Measurements from ENCODE around the gene IL1A.

The IL1A gene

DNA sequence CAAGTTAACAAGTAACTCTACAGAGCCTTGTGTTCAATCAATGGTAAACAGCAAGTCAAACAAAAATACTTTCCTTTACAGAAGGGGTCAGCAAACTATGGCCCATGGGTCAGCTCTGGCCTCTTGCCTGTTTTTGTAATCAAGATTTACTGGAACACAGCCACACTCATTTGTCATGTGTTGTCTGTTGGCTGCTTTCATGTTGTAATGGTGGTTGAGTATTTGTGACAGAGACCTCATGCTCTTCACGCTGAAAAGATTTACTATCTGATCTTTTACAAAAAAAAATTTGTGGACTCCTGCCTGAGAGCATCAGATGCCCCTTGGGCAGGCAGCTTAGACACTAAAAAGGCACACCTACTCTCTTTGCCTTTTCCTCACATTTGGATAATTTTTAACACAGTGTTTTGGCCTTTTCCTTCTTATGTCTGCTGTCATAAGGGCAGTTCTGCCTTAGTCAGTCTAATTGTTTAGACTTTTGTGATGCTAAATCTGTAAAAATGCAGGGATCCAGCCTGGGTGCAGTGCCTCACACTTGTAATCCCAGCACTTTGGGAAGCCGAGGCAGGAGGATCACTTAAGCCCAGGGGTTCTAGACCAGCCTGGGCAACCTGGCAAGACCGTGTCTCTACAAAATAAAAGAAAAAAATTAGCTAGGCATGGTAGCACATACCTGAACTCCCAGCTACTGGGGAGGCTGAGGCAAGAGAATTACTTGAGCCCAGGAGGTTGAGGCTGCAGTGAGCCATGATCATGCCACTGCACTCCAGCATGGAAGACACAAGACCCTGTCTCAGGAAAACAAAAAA is 34.0 kb upstream of the IL1A start:
- in situ Hi-C loops (cut with MboI; ENCODE audit: low sequenced_read_pairs) = no loop called here

DNA sequence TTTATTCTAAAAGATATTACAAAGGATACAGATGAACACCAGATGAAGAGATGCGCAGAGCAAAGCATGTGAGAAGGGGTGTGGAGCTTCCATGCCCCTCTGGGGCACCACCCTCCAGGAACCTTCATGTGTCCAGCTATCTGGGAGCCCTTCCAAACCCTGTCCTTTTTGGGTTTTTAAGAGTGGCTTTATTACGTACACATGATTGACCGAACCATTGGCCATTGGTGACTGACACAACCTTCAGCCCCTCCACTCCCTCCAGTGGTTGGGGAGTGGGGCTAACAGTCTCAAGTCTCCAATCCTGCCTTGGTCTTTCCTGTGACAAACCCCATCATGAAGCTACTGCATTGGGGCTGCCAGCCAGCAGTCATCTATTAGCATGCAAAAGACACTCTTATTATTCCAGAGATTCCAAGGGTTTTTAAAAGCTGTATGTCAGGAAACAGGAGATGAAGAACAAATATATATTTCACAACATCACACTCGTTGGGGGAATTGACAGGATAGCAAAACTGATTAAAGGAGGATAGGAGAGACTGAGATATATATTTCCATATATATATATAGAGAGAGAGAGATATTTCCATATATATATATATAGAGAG is 32.9 kb upstream of the IL1A start:
- in situ Hi-C loops (cut with MboI; ENCODE audit: low sequenced_read_pairs) = no loop called here

DNA sequence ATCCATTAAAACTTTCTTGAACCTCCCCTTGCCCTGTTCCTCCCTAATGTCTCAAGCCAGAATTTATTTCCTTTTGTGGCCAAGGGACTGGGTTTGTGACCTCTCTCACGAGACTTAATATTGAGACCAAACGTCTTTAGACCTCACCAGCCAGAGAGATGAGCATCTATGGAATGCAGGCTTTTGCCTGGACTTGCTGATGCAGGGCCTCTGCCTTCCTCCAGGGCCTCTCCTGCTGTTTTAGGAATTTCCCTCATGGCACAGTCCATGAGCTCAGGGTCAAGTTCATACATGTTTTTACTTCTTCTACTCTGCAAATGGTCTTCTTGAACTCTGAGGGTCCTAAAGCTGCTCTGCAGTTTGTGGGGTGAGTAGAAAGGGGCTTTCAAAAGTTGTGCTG is 30.0 kb upstream of the IL1A start:
- in situ Hi-C loops (cut with MboI; ENCODE audit: low sequenced_read_pairs) = no loop called here

DNA sequence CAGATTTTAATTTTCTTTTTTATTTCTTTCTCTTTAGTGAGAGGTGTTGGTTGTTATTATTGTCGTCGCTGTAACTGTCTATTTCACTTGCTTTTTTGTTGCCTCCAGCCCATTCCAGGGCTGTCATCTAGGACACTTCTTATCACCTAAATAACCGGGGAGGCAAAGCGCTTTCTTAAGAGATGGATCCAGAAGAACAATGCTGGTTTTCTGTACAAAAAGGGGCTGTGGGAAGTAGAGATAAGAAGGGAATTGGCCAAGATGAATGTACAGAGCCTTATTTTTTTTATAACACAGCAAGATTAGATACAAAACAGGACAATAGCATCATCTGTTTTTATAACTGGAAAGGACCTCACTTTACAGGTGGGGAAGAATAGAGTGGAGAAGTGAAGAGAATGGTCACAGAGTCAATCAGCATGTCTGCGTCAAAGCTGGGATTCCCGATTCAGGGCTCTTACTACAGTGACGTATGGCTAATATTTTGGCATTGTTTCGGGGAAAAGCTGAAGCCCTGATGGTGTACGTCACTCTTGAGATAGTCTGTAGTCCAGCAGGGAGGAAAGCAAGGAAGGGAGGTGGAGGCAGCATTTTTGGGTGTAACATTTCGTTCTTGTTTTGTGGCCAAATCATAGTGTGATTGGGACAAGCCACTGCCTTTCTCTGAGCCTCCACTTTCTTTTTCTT is 29.1 kb upstream of the IL1A start:
- in situ Hi-C loops (cut with MboI; ENCODE audit: low sequenced_read_pairs) = no loop called here

DNA sequence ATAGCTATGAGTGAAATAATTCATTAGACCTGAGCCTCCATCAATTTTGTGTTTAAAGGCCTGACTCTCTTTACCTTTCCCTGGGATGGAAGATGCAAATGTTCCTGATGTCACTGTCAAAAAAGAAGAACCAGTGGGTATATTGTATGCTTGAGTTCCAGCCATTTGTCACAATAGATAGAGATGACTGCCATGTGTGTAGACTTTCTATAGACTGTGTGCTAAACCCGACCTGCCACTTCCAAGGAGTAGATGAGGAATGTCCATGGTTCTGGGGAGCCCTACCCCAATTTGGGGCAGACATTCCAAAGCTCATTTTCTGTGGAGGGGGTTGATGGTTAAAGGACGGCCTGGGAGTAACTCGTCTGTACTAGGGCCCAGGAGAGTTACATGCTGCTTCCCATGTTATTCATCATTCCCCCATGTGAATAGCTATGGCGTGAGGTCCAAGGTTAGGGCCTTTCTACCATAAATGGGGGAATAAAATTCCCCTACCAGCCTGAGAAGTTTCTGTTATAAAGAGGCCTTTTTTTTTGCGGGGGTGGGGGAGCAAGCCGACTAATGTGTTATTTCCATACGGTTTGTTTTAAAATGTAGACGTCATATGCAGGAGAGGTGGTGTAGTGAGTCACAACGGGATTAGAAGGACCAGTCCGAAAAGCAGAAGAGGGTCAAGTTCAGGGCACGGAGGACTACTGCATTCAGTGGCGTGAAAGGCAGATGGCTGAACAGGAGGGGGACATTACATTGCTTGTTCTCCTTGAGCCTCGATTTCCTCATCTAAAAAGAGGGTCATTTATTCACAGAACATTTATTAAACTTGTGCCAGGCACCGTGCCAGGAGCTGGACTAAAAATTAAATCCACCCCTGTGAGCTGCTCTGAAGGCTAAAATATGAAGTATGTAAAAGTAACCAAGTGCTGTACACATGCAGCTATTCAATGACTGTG is 28.3 kb upstream of the IL1A start:
- in situ Hi-C loops (cut with MboI; ENCODE audit: low sequenced_read_pairs) = no loop called here

DNA sequence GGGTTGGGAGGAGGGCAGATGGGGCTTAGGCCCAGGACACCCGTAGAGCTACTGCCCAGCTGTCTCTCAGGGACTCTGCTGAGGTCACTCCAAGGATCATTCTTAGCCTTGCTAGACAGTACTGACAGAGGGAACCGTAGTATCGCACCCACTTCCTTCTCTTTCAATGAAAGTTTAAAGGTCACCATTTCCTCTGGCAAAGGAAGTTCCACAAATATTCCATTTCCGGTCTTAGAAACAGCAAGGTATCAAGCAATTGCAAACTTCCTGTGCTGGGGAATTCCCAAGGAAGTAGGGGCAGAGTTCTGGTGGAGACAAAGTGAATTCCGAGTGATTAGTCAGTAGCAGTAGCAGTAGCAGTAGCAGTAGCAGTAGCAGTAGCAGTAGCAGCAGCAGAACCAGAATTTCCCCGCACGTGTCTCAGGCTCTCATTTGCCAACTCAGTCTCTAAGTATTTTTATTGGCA is 27.6 kb upstream of the IL1A start:
- in situ Hi-C loops (cut with MboI; ENCODE audit: low sequenced_read_pairs) = no loop called here

DNA sequence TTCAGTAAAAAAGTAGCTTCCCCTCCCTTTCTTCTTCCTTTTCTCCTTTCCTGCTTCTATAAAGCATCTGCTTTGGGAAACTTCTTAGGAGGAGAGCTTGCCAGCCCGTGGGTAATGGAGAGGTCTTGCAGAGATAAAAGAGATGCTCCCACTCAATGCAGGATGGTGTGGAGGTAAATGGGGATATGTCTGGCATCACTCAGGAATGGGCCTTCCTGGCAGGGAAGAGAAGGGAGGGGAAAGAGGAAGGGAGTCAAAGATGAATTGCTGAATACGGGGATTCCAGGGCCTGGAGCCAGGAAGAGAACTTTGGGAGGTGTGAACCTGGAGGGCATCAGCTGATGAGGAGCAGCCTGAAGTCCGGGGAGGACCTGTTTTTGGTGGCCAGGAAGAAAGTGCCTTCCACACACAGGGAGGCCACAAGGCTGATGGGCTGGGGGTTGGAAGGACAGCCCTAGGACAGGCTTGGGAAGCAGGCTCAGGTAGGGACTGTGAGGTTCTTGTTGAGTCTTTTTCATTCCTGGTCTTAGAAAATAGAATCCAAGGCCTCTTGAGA is 27.1 kb upstream of the IL1A start:
- in situ Hi-C loops (cut with MboI; ENCODE audit: low sequenced_read_pairs) = no loop called here

DNA sequence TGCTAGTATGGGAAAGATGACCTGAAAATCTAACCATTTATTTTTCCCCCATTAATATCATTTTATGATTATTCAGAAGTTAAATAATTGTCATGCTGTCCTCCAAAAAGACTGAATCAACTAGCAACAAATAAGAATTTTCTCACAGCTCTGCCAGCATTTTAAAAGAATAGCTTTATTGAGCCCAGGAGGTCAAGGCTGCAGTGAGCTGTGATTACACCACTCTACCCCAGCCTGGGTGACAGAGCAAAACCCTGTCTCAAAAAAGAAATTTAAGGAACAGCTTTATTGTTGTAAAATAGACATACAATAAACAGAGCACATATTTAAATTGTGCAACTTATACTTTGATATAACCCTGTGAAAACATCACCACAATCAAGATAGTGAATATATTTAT is 24.8 kb upstream of the IL1A start:
- in situ Hi-C loops (cut with MboI; ENCODE audit: low sequenced_read_pairs) = no loop called here

DNA sequence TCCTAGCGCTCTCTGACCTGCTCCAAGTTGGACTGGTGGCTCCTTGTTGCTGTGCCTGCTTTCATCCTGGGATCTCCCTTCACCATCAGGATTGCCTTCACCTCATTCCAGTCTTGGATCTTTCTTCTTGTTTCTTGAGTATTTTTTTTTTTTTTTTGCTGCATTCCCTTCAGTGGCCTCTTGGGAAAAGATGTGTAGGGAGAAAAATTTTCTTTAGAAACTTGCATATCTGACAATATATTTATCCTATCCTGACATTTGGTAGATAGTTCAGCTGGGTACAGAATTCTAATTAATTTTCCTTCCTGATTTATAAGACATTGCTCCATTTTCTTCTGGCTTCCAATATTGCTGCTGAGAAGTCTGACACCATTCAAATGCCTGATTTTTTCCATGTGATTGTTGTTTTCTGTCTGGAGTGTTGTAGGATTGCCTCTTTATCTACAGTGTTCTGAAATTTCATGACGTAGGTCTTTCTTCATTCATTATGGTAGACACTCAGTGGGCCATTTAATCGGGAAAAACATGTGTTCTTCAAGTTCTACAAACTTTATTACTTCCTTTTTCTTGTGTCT is 23.0 kb upstream of the IL1A start:
- in situ Hi-C loops (cut with MboI; ENCODE audit: low sequenced_read_pairs) = no loop called here

DNA sequence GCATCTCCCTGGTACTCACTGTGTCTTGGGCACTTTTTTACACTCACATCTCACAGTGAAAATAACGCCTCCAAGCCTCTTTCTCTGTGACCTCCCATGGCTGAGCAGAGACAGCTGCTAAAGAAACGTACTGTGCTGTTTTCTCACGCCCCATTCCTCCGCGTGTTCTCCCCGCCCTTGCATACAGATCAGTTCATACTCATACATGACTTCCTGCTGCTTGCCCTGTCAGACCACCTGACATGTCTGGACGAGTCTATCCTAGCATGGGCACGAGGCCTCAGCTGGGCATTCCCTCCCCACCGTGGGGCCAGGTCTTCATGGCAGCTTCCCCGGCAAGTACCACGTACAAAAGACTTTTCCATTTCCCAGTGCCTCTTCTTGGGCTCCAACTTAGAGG is 21.2 kb upstream of the IL1A start:
- in situ Hi-C loops (cut with MboI; ENCODE audit: low sequenced_read_pairs) = no loop called here

DNA sequence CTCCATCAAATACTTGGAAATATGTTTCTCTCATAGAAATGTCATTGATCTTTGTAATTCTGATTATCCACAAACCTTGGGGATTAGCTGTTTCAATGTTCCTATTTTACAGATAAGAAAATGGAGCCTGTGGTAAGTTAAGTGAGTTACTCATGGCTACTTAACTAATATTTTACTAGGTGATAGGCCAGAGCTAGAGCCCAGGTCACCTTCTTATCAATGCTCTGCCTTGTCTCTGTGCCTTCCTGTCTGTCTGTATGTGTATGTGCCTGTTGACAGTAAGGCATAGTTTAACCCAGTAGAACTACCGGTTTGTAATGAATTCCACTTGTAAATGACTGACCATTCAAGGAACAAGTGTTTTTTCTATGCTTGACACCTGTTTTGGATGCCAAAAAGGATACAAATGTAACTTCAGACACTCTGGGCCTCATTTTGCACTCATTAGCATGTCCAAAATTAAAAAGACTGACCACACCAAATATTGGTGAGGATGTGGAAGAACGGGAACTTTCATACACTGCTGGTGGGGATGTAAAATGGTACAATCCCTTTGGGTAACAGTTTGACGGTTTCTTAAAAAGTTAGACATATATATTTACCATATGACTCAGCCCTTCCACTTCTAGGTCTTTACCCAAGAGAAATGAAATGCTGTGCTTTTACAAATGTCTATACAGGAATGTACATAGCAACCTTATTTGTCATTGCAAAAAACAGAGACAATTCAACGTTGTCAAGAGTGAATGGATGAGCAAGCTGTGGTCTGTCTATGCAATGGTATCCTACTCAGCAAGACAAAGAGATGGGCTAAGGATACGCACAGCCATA is 19.6 kb upstream of the IL1A start:
- in situ Hi-C loops (cut with MboI; ENCODE audit: low sequenced_read_pairs) = no loop called here

DNA sequence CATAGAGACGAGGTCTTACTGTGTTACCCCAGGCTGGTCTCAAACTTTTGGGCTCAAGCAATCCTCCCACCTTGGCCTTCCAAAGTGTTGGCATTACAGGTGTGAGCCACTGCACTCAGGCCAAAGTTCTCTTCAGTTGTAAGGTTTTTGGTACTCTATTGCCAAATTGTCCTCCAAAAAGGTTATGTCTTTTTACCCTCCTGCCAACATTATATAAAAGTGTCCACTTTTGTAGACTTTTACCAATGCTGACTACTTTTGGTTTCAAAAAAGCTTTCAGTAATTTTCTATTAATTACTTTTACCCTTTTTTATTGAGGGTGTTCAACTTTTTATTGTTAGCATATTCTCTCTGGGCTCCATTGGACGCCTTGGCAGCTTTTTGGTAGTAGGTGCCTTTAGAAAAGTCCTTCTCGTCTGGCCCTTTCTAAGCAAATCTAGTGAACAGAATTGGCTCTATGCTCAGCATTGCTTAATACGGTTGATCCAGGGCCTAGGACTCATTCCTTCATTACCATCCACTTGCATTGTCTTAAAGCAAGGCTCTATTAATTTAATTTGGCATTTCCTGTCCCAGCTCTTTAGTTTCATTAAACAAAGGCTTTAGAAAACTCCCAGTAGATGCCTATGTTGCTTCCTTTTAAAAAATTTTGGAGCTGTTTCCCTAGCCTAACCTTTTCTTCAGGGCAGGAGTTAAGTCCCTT is 16.7 kb upstream of the IL1A start:
- in situ Hi-C loops (cut with MboI; ENCODE audit: low sequenced_read_pairs) = no loop called here

DNA sequence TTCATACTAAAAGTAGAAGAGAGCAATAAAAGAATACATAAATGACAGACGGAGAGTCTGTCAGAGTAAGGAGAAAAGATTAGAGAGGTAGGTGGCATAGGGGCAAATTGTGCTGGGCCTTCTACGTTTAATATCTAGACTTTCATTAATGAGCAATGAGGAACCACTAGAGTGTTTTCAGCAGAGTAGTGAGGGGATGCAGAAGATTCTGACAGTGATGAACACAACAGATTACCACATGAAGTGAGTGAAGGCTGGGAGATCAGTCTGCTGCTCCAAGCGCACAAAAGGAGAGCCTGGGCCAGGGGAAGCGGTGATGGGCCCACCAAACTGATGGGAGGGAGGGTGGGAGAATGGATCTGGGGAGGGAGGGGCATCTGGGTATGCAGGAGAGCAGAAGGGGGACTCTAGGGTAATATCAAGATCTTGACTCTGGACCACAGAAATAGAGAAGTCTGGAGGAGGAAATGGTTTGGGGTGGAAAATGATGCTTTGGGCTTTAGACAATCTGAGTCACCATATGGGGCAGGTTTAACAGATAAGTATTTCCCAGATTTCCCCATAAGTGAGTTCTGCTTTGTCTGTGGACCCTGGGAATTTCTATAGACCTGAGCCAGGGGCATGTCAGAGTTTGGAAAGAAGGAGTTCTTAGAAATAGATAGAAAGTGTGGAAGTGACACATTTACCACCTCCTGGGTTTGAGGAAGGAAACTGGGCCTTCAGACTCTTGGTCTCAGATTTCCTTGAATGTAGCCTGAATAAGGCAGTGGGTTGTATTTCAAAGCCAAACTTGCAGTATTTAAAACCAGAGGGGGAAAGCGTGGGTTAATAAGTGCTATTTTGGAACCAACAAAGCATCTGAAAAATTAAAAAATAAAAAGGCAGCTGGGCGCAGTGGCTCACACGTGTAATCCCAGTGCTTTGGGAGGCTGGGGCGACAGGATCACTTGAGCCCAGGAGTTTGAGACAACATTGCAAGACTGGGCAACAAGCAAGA is 15.0 kb upstream of the IL1A start:
- in situ Hi-C loops (cut with MboI; ENCODE audit: low sequenced_read_pairs) = no loop called here

DNA sequence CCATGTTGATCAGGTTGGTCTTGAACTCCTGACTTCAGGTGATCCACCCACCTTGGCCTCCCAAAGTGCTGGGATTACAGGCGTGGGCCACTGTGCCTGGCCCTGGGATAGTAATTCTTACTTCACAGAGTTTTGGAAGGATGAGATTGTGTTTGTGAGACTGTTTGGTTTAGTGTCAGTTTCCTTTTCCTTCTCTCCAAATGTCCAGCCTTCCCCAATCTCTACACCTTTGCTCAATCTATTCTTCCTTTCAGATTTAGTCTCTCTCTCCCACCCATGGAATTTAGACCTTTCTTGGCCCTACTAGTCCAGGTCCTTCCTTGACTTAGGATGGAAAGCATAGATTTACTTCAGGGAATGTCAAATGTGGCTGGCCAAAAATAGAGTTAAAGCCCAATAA is 12.2 kb upstream of the IL1A start:
- in situ Hi-C loops (cut with MboI; ENCODE audit: low sequenced_read_pairs) = no loop called here

DNA sequence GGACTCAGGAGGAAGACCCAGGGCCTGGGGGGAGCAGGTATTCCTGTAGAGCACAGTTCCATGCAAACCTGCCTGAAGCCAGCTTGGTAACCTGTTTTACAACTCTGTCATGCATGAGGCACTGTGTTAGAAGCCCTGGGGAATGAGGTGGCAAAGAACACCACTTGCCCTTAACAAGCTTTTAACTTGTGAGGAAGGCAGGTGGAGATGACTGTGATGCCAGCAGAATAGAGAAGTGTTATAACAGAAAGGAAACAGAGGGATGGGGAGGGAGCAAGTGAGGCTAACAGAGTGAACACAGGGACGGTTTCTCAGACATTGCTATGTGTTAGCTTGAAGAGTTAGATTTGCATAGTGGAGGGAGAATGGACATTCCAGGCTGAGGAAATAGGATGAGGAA is 11.5 kb upstream of the IL1A start:
- in situ Hi-C loops (cut with MboI; ENCODE audit: low sequenced_read_pairs) = no loop called here

DNA sequence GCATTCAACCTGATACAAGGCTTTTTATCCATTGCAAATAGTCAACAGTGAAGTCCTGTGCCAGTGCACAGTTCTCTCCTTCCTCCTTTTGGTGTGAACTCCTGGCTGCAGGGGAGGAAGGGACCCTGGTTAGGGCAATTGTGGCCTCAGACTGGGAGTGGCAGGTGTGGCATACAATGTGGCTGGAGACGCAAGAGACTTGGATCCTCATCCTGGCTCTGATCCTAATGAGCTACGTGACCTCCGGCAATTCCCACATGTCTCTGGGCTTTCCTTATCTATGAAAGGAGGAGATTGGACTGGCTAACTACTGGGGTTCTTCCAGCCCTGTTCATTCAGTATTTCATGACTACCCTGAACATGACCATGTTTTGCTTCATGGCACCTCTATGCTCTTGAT is 10.5 kb upstream of the IL1A start:
- in situ Hi-C loops (cut with MboI; ENCODE audit: low sequenced_read_pairs) = no loop called here

DNA sequence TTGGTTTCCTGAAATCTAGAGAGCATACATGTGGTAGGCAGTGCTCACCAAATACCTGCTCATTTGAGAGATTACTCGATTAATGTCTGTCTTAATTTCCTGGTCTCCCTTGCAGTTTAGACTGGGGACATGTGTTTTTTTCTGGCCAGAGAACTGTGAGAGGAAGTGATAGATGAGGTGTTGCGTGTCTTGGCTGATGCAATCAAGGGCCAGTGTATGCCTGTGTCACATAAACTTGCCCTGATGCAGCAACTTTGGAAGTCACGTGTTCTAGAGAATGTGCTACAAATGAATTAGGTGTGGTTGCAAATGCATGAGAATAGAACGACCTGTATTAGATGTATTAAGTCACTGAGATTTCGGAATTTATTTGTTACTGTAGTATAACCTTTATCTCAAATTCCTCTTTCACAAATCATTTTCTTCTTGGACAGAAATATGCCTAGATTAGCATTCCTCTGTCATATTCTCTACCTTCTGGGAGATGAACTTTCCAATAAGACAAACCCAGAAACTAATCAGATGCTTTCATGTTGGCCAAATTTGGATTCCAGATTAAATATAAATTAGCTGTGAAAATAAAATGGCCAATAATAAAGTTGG is 9.9 kb upstream of the IL1A start:
- in situ Hi-C loops (cut with MboI; ENCODE audit: low sequenced_read_pairs) = no loop called here
